ENCODE data around the gene TRIM9. TPM values are rescaled to one million over a fixed set of nuclear protein-coding genes. Genes with fewer than 3 reads are reported as not detected.

TRIM9 gene
- total RNA-seq = under 1 TPM; 0.19 to 0.45 TPM
- 0.15 TPM for polyA plus RNA-seq (2013, experiment 1 of 2)
- 0.22 TPM for polyA plus RNA-seq (2013, experiment 2 of 2)
- 0 to 3.7 (median 0.72) reads per million in 172 experiments for total RNA-seq

GRCh38 chr14:51094901-51095853, at the start of gene TRIM9:
TRIM9 (minus strand) TSS chr14:51095105; CDS start chr14:51094939, 166 bp downstream.
- no peaks in the 10 kb centered on the region for H3K9me3 Mint-ChIP-seq
- intact Hi-C loops (cut with DNase I, micrococcal nuclease) = loop anchor here (2.0 to 5.0 kb wide), 3 partner anchors 142 to 557 kb away; partner anchors contain the start of genes FRMD6 (in 1 of the 2) and TMX1 (in 1 of the 2)
- Histone ChIP-seq H3K36me3 (ENCODE audit: insufficient read depth, low read length) (no peaks in the 10 kb centered on the region), H3K4me3 (ENCODE audit: low read length) (peak within 1 kb of the TSS; percentile 73), H3K9me3 (ENCODE audit: control insufficient read depth in 1 of 2, insufficient read depth in 1 of 2, low read length in 2 of 2) (peaks cover 0 to 7% of the 10 kb centered on the region in 2 experiments), H3K27me3 (ENCODE audit: control insufficient read depth in 1 of 2, insufficient read depth in 2 of 2, low read length in 2 of 2) (peaks cover 5 to 23% of the 10 kb centered on the region in 2 experiments), H3K27ac (ENCODE audit: low read depth in 1 of 2, low read length in 2 of 2) (no peak within 1 kb of the TSS), H3K4me1 (ENCODE audit: insufficient read depth, low read length) (peaks cover 25% of the 10 kb centered on the region)
- peaks cover 5% of the 10 kb centered on the region for H3K36me3 Mint-ChIP-seq (ENCODE audit: low read depth)
- H3K4me3 Mint-ChIP-seq = peak within 1 kb of the TSS; percentile 99
- ATAC-seq (ENCODE audit: poor library complexity) (peak; percentile 97), DNase-seq (peak; percentile 78 to 96 (median 88))
- peak within 1 kb of the TSS; percentile 84 for H3K27ac Mint-ChIP-seq
- ChIA-PET POLR2A (interaction anchor here (0.6 to 2.3 kb wide), 8 partner anchors 9 to 1978 kb away, joined by 3 to 18 read pairs (median 3); partner anchors contain the start of gene TMX1), CTCF (no interaction called here)
- peaks cover 13% of the 10 kb centered on the region for H3K4me1 Mint-ChIP-seq (ENCODE audit: low read depth)
- TF ChIP-seq CTCF (IDR thresholded peaks at IDR 0.05) = no peak
- peaks cover 32% of the 10 kb centered on the region for H3K27me3 Mint-ChIP-seq

DNA sequence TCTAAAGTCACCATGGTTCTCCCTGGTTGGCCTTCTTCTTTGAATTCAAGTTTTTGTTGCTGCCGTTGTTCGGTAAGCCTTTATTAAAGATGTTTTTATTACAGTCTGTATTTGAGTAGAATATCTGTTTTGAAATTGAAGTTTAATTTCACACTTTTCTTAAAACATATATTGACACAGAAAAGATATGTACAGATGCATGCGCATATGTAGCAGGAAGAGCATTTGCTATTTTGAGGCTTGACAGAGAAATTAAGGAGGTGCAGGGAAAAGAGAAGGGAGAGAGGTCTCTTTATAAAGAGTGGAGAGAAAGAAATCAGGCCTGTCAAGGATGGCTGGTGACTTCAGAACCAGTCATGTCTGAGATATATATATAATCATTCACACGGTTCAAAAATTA, 46.0 kb upstream of the TRIM9 start:
- ChIA-PET POLR2A (no interaction called here), CTCF (no interaction called here)
- H3K9me3 Mint-ChIP-seq = no peaks in the 10 kb centered on the region
- no peak overlapping the region for H3K4me3 Mint-ChIP-seq
- no peaks in the 10 kb centered on the region for H3K27me3 Mint-ChIP-seq
- no peaks in the 10 kb centered on the region for H3K36me3 ChIP-seq (ENCODE audit: insufficient read depth, low read length)
- H3K27ac Mint-ChIP-seq = no peak overlapping the region
- no peaks in the 10 kb centered on the region for H3K36me3 Mint-ChIP-seq (ENCODE audit: low read depth)
- no peak for TF ChIP-seq CTCF (IDR thresholded peaks at IDR 0.05)
- H3K27ac ChIP-seq (ENCODE audit: low read depth in 1 of 2, low read length in 2 of 2) = no peak overlapping the region
- H3K4me1 Mint-ChIP-seq (ENCODE audit: low read depth) = no peaks in the 10 kb centered on the region
- intact Hi-C loops (cut with DNase I, micrococcal nuclease) = no loop called here
- ATAC-seq (ENCODE audit: poor library complexity) (no peak), DNase-seq (no peak)
- H3K27me3 ChIP-seq (ENCODE audit: control insufficient read depth in 1 of 2, insufficient read depth in 2 of 2, low read length in 2 of 2) = no peaks in the 10 kb centered on the region
- H3K4me1 ChIP-seq (ENCODE audit: insufficient read depth, low read length) = no peaks in the 10 kb centered on the region
- H3K4me3 ChIP-seq (ENCODE audit: low read length) = no peak overlapping the region
- peaks cover 0 to 4% of the 10 kb centered on the region in 2 experiments for H3K9me3 ChIP-seq (ENCODE audit: control insufficient read depth in 1 of 2, insufficient read depth in 1 of 2, low read length in 2 of 2)

GRCh38 chr14:51140338-51140737, 45.4 kb upstream of the TRIM9 start:
- intact Hi-C loops (cut with DNase I, micrococcal nuclease) = no loop called here
- no peaks in the 10 kb centered on the region for H3K9me3 Mint-ChIP-seq

More at GRCh38 chr14:51140338-51140737, 45.4 kb upstream of the TRIM9 start:
- ChIA-PET CTCF (no interaction called here), POLR2A (no interaction called here)
- Mint-ChIP-seq H3K4me1 (ENCODE audit: low read depth) (no peaks in the 10 kb centered on the region), H3K4me3 (no peak overlapping the region), H3K36me3 (ENCODE audit: low read depth) (no peaks in the 10 kb centered on the region), H3K27me3 (no peaks in the 10 kb centered on the region), H3K27ac (no peak overlapping the region)
- no peaks in the 10 kb centered on the region for H3K4me1 ChIP-seq (ENCODE audit: insufficient read depth, low read length)
- DNase-seq (no peak), ATAC-seq (ENCODE audit: poor library complexity) (no peak)
- no peak overlapping the region for H3K4me3 ChIP-seq (ENCODE audit: low read length)
- no peak for TF ChIP-seq CTCF (IDR thresholded peaks at IDR 0.05)
- H3K27ac ChIP-seq (ENCODE audit: low read depth in 1 of 2, low read length in 2 of 2) = no peak overlapping the region
- H3K36me3 ChIP-seq (ENCODE audit: insufficient read depth, low read length) = no peaks in the 10 kb centered on the region
- H3K9me3 ChIP-seq (ENCODE audit: control insufficient read depth in 1 of 2, insufficient read depth in 1 of 2, low read length in 2 of 2) = peaks cover 0 to 4% of the 10 kb centered on the region in 2 experiments
- H3K27me3 ChIP-seq (ENCODE audit: control insufficient read depth in 1 of 2, insufficient read depth in 2 of 2, low read length in 2 of 2) = no peaks in the 10 kb centered on the region

Measured in CD4-positive, alpha-beta T cell (primary cell).